Stimulated activated CD4-positive, alpha-beta T cell treated with anti-CD3 and anti-CD28 coated beads, Interleukin-15, amount 100 ng/mL, for 24 hours (primary cell): ENCODE measurements around the gene SMARCD2.

ENCODE experiments used
- DNase-seq: peaks from one replicate; pipeline ENCODE4 v3.0.0-alpha.2; 2020

Gene SMARCD2

DNA sequence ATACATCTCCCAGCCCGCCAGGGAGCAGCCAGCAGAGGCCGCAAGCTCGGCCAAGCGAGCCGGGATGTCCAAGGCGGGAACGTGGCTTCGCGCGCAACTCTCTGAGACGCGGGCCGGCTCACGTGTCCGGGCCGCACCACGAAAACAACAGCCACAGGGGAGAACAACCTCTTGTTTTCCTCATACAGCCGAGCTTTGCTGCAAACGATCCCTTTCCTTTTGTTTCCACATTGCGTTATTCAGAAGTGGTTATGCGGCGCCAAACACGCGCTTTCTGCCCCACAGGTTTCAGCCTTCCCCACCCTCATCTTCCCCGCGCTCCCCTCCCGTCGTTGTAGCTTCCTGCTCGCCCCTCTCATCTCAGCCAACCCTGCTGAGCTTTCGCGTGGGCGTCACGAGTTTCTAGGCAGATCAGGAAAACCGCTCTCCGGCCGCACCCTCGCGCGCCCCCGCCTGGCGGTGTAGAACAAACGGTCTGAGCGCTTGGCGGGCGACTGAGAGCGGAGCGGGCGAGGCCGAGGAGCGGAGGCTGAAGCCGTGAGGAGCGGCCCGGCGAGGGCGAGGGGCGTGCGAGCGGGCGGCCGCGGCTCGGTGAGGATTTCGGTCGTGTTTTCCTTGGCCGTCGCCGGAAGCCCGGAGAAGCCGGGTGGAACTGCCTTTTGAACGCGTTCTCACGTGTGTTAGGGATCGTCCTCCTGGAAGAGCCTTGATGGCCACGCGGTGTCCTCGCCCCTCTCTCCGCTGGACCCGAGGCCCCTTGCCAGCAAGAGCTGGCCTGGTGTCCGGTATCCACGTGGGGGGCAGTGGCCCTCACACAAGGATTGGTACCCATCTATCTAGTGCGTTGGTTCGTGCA, 6.6 kb upstream of the SMARCD2 start:
- DNase-seq: peak; percentile 98

DNA sequence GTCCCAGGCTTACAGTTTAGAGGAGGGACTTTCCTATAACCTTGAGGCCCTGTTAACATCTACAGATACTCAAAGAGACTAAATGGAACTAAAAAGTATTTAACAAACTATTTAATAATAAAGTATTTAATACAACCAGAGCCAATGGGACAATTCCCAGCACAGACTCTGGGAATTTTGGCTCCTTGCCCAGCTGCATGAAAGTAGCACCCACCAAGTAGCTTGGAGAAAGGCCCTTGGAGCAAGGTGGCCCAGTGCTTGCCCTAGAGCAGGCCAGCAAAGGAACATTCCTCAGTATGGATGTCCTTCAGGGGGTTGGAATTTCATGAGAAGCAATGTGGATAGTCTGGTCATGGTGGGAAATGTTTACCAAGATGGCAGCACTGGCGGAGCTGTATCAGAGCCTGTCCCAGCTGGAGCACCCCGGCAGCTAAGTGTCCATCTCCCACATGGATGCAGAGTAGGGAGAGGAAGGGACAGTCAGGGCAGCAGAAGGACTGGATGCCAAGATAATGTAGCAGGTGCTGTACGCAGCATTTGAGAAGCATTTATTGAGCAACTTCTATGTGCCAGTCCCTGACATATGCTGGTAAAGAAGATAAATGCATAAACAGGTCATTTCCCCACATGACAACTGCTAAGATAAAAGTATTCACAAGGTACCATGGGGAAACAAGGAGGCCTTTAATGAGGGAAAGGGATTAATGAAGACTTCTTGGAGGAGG, 5.2 kb upstream of the SMARCD2 start:
- no peak for DNase-seq

DNA sequence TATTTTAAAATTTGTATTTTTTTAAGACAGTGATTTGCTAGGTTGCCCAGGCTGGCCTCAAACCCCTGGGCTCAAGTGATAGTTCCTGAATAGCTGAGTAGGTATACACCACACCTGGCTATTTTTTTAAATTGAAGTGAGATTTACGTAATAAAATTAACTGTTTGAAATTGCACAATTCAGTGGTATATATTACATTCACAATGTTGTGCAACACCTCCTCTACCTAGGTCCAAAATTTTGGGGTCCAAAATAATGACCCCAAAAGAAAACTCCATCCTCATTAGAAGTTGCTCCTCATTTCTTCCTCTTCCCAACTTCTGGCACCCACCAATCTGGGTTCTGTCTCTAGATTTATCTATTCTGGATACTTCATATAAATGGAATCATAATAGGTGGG, 3.0 kb upstream of the SMARCD2 start:
- DNase-seq: no peak

DNA sequence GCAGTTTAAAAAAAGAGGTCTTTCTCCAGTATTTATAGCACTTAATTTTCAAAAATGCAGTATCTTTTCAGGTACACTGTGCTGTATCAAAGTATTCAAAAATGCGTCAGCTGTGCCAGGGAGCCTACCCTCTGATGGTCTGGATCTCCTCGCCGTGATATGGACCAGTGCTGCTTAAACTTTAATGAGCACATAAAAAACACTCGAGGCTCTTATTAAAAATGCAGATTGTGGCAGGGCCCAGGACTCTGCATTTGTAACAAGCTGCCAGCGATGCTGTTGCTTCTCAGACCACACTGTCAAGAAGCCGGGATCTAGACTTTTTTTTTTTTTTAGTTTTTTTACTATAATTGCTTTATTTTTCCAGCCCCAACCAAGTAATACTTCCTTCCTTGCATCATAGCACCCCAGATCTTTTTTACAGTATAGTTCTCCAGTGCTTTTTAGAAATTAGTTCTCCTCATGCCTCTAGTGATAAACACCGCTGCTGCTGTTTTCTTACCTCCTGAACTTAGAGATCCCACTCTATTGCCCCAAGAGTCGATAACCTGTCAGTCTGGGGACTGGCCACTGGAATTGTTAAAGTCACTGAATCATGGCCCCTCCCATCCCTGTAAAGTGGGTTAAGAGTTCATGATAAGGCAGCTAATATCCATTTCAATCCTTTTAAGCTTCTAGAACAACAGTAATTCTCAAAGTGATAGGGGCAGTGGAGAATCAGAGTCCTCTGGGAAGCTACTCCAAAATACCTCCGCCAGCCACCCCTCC, 1.6 kb upstream of the SMARCD2 start:
- DNase-seq: no peak

DNA sequence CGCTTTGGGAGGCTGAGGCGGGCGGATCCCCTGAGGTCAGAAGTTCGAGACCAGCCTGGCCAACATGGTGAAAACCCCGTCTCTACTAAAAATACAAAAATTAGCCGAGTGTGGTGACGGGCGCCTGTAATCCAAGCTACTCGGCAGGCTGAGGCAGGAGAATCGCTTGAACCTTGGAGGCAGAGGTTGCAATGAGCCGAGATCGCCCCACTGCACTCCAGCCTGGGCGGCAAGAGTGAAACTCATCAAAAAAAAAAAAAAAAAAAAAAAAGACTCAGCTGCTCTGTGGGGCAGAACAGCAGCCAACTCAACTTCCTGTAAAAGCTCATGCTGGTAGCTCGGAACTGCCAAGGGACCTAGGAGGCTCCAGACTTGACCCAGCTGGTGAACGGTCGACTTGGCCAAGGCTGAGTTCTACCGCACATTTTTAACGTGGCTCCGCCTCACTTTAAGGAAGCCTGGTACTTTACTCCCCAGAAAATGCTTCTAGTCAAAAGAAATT, 953 bp upstream of the SMARCD2 start:
- DNase-seq: peak; percentile 33

DNA sequence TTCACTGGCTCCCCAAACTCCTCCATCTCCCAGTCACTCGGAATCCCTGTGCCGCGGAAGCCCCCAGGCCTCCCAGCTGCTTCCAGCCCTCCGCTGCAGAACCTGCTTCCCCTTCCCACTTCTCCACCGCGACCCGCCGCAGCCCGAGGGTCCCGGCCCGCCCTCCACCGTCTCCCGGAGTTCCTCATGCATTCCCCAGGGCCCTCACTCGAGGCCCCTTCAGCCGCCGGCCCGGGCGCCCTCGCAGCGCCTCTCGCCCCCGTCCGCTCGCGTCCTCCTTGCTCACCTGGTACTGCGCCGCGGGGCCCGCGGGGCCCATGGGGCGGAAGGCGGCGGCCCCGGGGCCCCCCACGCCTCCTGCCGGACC, 329 bp downstream of the SMARCD2 start:
- DNase-seq: no peak

DNA sequence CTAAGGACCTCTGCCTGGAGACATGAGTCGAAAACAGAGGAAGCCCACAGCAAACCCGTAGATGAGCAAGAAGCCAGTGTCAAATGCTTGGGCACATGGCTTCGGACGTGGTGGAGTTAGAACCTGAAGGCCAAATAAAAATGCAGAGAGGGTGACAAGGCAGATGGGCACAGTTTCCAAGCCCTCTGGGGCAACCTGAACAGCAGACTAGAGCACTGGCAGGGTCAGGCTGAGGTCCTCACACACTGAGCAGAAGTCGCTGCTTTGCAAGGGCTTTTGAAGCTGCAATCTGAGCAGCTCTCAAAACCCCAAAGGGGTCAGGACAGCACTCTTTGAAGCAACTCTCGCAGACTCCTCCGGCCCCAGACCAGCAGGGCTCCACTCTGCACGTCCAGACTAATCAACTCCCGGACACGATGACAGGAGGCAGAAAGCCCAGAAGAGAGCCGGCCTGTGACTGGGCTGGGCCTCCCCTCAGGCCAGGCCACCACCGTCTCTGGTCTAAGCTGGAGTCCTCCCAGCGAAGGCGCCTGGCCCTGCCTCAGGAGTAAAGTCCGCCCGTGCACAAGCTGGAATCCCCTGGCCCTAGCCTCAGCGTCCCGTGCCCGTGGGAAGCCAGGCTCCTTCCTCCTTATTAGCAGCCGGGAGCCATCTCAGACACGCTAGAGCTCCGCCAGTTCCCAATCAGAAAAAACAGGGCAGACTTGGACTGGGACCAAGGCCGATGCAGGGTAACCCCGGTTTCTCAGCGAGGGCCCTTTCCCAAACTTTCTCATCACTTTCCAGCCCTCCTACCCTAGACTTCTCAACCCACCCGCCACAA, 924 bp downstream of the SMARCD2 start:
- DNase-seq: peak; percentile 35

DNA sequence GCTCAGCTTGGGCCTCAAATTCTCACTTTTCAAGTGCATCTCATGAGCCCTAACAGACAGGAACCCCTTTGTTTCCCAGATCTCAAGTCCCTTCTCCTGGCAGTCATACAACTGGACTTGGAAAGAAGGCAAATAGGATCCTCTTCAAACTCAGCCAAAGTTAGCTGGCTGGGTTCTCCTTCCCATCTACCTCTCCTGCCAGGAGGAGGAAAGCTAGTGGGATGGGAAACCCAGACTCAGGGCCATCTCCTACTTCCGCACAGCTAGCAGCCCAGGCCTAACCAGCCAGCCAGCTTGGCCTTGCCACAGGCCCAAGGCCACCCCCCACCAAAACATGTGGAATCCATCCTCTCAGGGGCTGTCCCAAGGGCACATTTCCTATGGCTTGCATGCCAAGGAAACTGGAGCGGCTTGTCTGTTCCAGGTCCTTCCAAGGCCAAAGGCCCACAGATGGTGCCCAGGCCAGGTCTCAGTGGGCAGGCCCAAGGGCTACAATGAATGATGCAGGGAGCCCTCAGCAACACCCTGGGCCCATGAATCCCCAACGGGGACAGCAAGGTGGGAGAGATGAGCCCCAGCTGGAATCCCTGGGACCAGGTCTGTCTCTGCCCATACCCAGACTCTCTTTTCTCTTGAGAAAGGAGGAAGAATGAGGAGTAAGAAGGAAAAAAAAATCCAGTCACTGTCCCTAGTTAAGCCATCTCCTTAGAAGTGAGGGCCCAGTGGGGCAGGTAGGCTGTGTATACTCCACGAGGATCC, 1.7 kb downstream of the SMARCD2 start:
- DNase-seq: no peak

DNA sequence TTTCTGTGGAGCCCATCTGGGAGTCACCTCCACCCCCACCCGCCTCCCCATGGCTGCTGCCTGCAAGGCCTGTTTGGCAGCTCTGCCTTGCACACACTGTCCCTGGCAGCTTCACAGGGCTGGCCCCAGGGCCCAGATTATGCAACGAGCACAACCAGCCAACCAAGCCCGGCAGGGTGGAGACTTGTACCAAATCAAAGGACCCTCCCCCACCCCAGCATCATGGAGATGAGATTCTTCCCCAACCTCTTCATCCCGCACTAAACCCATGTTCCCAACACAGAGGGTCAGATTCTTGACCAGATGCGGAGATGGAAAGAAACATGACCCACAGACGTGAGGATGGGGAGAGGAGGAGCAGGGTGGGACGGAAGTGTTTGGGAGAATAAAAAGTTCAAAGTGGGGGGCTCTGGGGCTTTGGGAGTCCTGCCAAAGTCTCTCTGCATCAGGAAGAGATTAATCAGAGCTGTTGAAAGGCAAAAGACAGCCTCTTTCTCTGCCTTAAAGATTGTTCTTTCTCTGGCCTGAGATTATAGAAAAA, 3.8 kb downstream of the SMARCD2 start:
- DNase-seq: no peak

DNA sequence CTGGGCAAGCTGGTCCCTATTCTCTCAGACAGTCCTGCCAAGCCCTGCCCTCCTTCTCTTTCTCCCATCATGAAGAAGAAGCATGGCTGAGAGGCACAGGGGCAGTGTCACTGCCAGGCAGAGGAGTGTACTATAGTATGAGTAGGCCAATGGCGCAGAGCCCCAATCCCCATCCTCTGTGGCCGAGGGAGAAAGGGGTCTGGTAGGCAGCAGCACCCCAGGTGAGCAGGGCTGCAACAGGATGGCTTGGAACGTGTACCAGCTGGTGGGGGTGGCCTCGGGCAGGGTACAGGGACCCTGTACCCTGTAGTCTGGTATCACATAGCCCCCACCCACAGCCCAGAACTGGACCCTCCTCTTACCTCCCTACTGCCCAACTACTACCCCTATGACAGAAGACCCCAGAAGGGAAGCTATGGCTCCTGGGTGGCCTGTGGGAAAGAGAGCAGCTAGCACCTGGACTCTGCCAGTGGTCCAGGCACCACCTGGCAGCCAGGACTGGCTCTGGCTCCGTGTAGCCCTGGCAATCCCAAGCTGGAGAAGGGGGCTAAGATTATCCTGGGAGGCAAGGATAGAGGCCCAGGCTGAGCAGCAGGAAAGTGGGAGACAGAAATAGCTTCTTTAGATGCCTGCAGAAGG, 4.4 kb downstream of the SMARCD2 start:
- no peak for DNase-seq

DNA sequence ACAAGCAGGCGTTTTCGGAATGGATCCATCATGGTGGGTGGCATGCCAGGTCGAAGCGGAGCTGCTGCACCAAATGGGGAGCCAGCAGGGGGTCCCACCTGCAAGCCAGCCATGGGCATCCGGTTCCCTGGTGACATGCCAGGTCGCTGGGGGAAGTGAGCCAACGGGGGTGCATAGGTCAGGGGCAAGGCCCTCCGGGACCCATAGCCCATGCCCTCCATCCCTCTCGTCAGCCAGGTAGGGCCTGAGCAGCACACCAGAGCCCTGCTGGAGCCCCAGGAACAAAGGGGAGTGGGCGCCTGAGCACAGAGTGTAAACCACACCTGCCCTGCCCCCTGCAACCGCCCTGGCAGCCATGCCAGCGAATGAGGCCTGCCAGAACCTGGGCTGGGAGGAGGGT, 5.0 kb downstream of the SMARCD2 start:
- DNase-seq: no peak

DNA sequence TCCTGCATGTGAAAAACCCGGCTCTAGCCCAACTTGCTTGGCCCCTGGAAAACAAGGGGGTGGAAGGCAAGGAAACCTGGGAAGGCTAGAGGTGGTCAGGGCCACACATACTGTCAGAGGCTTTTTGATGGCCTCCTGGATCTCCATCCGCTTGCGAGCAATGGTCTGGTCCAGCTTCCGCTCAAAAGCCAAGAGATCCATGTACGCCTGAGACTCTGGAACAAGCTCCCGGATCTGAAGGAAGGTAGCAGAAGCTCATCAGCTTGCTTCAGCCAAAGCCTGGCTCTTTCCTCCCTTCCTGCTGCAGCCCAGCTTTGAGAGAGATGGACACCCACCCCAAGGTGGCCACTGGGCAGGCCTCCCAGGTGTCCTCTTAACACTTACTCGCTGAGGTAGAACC, 5.7 kb downstream of the SMARCD2 start:
- no peak for DNase-seq

DNA sequence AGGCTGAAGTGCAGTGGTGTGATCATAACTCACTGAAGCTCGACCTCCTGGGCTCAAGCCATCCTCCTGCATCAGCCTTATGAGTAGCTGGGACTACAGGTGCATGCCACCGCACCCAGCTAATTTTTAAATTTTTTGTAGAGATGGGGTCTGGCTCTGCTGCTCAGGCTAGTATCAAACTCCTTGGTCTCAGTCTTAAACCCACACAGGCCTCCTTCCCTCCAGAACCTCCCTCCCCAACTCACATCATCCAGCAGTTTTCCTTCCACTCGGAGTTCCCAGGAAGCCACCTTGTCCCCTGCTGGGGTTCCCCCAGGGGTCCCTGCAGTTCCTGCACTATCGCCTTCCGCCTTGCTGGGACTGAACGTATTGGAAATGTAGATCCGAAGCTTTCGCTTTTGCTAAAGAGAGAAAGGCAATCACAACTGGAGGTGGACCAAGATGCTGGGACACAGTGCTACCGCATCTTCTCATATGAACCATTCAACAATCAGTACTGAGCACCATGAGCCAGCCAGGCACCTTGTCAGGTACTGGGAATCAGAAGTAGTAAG, 7.2 kb downstream of the SMARCD2 start:
- no peak for DNase-seq

DNA sequence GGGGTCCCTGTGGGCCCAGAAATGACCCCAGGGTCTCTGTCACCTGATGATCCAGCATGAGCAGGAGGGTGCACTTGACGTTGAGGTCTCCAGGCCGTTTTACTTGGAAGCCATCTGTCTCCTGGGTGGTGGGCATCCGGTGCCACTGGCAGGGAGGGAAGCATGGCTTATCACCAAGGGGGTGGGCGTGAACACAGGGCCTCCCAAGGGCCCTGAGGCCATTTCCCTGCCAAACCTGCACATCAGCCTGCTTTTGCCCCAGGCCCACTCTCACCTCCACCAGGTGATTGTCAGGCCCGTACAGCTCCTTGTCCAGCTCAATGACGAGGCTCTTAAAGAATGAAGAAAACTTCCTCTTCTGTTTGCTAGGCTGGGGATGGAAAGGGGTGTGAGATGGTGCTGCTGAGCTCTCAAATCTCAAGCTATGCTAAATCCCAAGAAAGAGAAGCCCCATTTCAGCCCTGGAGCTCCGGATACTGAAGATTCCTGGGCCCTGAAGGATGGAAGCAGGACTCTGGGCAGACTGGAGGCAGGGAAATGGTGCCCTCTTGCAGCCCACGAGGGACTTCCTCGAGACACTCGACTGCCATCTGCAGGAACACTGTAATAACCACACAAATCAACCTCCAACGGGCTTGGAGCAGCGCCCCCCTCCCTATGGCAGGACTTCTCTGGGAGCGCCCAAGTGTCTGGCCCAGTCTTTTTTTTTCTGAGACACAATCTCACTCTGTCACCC, 7.9 kb downstream of the SMARCD2 start:
- peak; percentile 59 for DNase-seq

DNA sequence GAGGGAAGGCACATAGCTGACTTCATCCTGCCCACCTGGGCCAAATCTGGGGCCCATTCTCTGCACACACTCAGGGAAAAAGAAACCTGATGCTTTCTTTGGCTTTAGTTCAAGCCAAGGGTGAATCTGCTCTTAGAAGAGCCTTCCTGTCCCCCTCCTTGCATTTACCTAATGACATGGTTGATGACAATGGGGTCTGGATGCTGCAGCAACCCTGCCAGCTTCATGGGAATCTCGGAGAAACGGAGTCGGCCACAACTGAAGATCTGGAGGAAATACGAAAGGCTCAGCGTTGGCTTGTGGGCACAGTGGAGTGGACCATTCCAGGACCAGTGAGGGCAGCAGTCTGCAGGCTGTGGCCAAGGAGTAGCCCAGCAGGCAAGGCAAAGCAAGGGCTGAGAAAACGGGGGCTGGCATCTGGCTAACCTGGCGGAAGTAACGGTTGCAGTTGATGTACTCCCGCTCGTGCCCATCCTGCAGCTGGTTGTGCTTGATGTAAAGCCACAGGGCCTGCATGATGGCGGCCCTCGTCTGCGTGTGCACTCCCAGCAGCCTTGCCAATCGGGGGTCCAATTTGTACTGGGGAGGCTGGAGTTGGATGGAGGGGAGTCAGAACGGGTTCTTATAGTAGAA, 8.6 kb downstream of the SMARCD2 start:
- no peak for DNase-seq

DNA sequence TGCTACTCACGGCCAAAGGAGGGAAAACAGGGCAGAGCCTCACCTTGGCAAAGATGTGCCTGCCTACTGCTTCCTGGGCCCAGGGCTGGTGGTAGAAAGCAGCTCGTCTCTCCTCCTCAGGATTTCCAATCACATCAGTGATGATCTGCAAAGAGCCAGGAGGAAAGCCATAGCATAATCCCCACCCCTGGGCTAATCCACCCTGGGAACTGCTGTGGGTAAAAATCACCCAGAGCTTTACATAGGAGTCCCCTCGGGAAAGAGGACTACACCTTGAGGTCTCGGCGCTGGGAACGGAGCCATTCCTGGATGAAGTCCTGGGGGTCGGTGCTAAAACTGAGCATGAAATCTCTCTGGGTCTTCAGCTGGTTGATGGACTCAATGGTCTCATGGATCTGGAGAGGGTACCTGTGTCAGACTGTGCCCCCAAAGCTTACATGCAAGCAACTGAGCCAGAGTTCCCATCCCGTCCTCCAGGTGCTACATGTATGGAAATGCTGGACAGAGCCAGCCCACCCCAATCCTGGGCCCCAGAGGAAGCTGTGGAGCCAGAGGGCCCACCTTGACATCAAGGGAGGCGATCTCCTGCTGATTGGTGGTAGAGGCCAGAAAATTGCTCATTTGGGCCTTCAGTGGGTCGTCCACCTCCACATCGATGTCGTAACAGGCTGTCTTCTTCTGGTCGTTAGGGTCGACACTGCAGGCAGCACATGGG, 9.3 kb downstream of the SMARCD2 start:
- DNase-seq: no peak

DNA sequence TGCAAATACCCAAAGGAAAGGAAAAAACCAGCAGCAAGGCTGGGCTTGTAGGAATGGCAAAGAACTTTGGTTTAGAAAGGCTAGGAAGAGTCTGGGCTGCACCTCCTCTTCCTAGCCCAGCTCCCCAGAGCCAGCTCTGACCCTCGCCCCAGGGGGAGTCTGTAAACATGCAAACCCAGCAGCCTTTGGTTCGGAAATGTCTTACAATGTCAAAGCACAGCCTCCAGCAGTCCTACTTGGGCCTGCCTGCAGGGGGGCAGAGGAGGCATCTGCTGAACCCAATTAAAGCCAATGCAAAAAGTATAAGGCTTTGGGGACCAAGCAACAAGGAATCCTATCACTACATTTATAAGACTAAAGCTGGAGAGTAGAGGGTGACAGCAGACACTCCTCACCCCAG, 10.0 kb downstream of the SMARCD2 start:
- DNase-seq: no peak

DNA sequence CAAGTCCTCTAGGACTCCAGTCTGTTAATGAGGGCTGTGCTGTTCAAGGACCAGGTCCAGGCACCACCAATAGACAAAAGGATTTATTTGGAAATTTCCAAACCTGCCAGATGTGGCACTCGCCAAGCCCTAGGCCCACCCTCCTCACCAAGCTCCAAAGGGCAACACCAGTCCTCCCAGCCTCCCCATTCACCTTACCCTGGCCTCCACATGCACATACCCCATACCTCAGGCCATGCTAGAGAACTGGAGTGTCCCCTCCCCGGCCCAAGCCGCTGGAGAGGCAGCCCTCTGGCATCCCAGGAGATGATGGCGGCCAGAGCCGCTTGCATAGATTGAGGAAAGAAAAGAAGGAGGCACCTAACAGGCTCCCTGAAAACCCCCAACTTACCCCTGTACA, 10.5 kb downstream of the SMARCD2 start:
- DNase-seq: no peak

DNA sequence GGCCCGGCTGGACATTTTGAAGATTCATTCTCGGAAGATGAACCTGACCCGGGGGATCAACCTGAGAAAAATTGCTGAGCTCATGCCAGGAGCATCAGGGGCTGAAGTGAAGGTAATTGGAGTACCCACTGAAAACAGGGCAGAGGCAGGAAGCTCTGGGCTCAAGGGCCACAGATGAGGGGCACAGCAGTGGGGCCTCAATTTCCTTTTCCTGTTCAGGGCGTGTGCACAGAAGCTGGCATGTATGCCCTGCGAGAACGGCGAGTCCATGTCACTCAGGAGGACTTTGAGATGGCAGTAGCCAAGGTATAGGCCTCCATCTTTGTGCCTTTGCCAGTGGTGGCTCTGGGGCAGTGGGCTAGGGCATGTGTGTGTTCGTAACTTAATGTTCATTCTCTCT, 11.0 kb downstream of the SMARCD2 start:
- no peak for DNase-seq
